Measurements from ENCODE around the gene SLC8A2. TPM values are rescaled to one million over a fixed set of nuclear protein-coding genes. Genes with fewer than 3 reads are reported as not detected.

The SLC8A2 gene
- total RNA-seq, 1 donor from 2014 or later: 0.70 TPM

DNA sequence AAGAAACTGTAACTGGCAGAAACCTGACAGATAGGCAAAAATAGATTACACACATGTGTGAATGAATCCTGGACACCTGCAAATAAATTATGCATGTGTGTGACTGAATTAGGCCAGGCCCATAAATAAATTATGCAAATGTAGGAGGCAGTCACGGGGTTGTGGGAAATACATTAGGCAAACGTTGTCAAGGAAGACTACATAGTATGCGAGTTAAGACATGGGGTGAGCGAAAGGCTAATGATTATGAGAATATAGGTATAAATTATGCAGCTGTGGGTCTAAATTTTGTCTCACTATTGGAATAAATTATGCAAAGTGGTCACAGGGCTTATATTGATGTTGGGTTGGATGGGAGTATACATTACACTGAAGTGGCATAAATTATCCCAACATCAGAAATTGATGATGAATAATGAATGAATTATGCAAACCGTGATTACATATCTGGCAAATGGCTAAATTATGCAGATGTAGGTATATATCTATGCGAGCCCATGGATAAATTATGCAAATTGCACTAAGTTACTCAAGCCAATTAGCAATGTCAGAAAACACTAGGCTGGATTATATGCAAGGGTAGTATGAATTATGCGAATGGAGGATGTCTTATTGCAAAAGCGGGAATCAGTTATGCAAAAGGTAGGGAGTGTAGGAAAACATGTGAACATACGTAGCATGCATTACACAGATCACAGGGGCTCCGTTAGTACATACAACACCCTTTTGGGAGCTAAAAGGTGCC lies 6.8 kb downstream of the SLC8A2 start:
- DNase-seq (ENCODE audit: low read depth, low spot score): no peak
- TF ChIP-seq, protein P1, sequence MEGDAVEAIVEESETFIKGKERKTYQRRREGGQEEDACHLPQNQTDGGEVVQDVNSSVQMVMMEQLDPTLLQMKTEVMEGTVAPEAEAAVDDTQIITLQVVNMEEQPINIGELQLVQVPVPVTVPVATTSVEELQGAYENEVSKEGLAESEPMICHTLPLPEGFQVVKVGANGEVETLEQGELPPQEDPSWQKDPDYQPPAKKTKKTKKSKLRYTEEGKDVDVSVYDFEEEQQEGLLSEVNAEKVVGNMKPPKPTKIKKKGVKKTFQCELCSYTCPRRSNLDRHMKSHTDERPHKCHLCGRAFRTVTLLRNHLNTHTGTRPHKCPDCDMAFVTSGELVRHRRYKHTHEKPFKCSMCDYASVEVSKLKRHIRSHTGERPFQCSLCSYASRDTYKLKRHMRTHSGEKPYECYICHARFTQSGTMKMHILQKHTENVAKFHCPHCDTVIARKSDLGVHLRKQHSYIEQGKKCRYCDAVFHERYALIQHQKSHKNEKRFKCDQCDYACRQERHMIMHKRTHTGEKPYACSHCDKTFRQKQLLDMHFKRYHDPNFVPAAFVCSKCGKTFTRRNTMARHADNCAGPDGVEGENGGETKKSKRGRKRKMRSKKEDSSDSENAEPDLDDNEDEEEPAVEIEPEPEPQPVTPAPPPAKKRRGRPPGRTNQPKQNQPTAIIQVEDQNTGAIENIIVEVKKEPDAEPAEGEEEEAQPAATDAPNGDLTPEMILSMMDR (conservative IDR thresholded peaks at IDR 0.05): no peak
- Mint-ChIP-seq H3K9me3 (no peaks in the 10 kb centered on the region), H3K4me1 (no peaks in the 10 kb centered on the region), H3K4me3 (no peak overlapping the region), H3K27me3 (ENCODE audit: low read depth) (peaks cover 61% of the 10 kb centered on the region), H3K27ac (ENCODE audit: unreplicated experiment) (no peak overlapping the region), H3K36me3 (ENCODE audit: low read depth) (no peaks in the 10 kb centered on the region)

DNA sequence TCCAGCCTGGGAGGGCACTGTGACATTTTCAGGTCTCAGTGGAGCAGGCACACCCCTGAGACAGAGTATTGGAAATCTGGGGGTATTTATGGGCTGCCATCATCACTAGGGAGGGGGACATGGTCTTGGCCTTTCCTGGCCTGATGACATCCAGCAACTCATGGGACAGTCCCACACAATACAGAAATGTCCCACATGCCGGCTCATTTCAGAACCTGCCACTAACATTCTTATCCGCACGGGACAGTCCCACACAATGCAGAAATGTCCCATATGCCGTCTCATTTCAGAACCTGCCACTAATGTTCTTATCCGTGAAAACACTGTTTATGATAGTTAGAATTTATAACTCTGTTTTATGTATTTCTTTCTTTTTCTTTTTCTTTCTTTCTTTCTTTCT lies 9.8 kb downstream of the SLC8A2 start:
- Mint-ChIP-seq H3K36me3 (ENCODE audit: low read depth) (no peaks in the 10 kb centered on the region), H3K27me3 (ENCODE audit: low read depth) (peaks cover 33% of the 10 kb centered on the region), H3K4me3 (no peak overlapping the region), H3K9me3 (no peaks in the 10 kb centered on the region), H3K27ac (ENCODE audit: unreplicated experiment) (no peak overlapping the region), H3K4me1 (no peaks in the 10 kb centered on the region)
- DNase-seq (ENCODE audit: low read depth, low spot score): no peak
- TF ChIP-seq, protein P1 (conservative IDR thresholded peaks at IDR 0.05): no peak

DNA sequence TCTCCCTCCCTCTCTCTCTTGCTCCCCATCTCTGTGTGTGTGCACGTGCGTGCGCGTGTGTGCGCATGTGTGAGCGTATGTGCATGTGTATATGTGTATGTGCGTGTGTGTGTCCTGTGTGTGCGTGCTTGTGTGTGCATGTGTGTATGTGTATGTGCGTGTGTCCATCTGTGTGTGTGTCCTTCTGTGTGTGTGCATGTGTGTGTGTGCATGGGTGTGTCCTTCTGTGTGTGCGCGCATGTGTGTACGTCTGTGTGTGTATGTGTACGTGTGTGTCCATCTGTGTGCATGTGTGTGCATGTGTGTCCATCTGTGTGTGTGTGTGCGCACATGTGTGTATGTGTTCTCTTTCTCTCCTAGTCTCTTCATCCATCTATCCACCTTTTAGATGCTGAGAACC lies 12.2 kb downstream of the SLC8A2 start:
- H3K4me1 Mint-ChIP-seq: no peaks in the 10 kb centered on the region

DNA sequence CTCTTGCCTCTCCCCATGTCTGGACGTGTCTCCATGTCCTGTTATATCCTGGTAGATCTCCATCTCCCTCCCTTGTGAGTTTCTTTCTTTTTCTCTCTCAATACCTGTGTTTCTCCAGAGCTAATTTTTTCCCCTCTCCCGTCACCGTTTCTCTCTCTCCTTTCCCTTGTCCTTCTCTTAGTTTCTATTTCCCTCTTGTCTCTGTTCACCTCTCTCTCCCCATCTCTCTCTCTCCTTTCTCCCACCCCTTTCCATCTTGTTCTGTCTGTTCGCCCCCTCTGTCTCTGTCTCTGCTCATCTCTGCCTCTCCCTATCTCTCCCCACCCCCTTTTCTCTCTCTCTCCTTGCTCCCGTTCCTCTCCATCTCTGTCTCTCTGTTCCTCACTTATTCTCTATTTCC lies 13.0 kb downstream of the SLC8A2 start:
- Mint-ChIP-seq H3K36me3 (ENCODE audit: low read depth) (no peaks in the 10 kb centered on the region), H3K4me3 (no peak overlapping the region), H3K27me3 (ENCODE audit: low read depth) (peaks cover 38% of the 10 kb centered on the region), H3K9me3 (peaks cover 3% of the 10 kb centered on the region), H3K27ac (ENCODE audit: unreplicated experiment) (no peak overlapping the region), H3K4me1 (no peaks in the 10 kb centered on the region)
- no peak for DNase-seq (ENCODE audit: low read depth, low spot score)
- TF ChIP-seq, protein P1 (conservative IDR thresholded peaks at IDR 0.05): no peak

More for the DNA sequence above, 12.2 kb downstream of the SLC8A2 start:
- H3K27ac Mint-ChIP-seq (ENCODE audit: unreplicated experiment): no peak overlapping the region
- no peaks in the 10 kb centered on the region for H3K36me3 Mint-ChIP-seq (ENCODE audit: low read depth)
- H3K9me3 Mint-ChIP-seq: peaks cover 3% of the 10 kb centered on the region
- no peak for DNase-seq (ENCODE audit: low read depth, low spot score)
- H3K27me3 Mint-ChIP-seq (ENCODE audit: low read depth): peaks cover 35% of the 10 kb centered on the region
- H3K4me3 Mint-ChIP-seq: no peak overlapping the region
- TF ChIP-seq, protein P1 (conservative IDR thresholded peaks at IDR 0.05): no peak

DNA sequence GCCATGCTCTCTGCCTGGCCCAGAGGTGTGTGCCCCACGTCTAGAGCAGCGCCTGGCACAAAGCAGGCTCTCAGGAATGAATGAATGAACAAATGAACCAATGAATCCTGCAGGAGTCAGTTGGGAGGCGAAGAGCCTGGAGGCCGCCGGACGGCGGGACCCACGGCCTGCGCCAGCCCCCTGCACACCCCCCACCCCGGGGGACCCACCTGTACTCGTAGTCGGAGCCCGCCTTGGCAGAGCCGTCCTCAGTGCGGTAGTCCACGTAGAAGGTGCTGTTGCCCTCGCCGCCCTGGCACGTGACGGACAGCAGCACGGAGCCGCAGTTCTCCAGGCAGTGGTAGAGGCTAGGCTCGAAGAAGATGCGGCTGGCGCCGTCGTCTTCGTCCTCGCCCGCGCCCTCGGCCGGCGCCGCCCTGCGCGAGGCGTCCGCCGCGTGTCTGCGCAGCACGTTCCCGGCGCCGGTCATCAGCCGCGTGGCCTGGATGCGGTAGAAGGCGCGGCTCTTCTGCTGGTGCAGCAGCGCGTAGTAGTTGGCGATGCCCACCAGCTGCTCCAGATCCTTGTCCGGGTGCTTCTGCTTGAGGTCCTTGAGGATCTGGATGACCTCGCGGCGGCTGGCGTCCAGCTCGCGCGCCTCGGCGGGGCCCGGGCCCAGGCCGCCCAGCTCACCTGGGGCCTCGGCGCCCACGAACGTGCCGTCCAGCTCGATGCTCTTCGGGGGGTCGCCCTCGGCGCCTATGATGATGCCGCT lies 14.8 kb downstream of the SLC8A2 start:
- no peaks in the 10 kb centered on the region for H3K36me3 Mint-ChIP-seq (ENCODE audit: low read depth)
- H3K4me3 Mint-ChIP-seq: no peak overlapping the region
- peaks cover 45% of the 10 kb centered on the region for H3K27me3 Mint-ChIP-seq (ENCODE audit: low read depth)
- no peaks in the 10 kb centered on the region for H3K4me1 Mint-ChIP-seq
- TF ChIP-seq, protein P1 (conservative IDR thresholded peaks at IDR 0.05): no peak
- H3K27ac Mint-ChIP-seq (ENCODE audit: unreplicated experiment): no peak overlapping the region
- H3K9me3 Mint-ChIP-seq: peaks cover 3% of the 10 kb centered on the region
- DNase-seq (ENCODE audit: low read depth, low spot score): no peak

Data from neural crest cell (in vitro differentiated cells).